Neural cell (in vitro differentiated cells): ENCODE measurements around the gene FBXO34. TPM values are rescaled to one million over a fixed set of nuclear protein-coding genes. Genes with fewer than 3 reads are reported as not detected.

Experiments
- H2AFZ ChIP-seq: fragments of 200-600, 300-800 bp; sonication (generic), shearing (Covaris generic); 2 replicates; pipeline ENCODE4 v1.6.0; 2014; ENCODE audit warnings: low read depth, mild to moderate bottlenecking, antibody characterized with exemption, low read length, moderate library complexity
- H3F3A ChIP-seq: fragments of 200-600 bp; shearing (Covaris generic); 2 replicates; pipeline ENCODE4 v1.6.1; 2016; ENCODE audit warnings: mild to moderate bottlenecking, moderate library complexity, mixed read lengths, antibody characterized with exemption, low read length; ENCODE audit not compliant: insufficient read depth, poor library complexity, severe bottlenecking
- H3K27ac ChIP-seq: fragments of 200-600, 300-800 bp; sonication (generic), shearing (Covaris generic); 2 replicates; pipeline ENCODE4 v1.5.1; 2014; ENCODE audit warnings: mild to moderate bottlenecking, low read length, moderate library complexity
- H3K27me3 ChIP-seq: fragments of 300-800, 200-600 bp; sonication (generic), shearing (Covaris generic); 2 replicates; pipeline ENCODE4 v1.6.0; 2014; ENCODE audit warnings: mild to moderate bottlenecking, low read depth, low read length, moderate library complexity; ENCODE audit not compliant: insufficient read depth
- H3K36me3 ChIP-seq: fragments of 300-800, 200-600 bp; sonication (generic), shearing (Covaris generic); 2 replicates; pipeline ENCODE4 v1.5.1; 2014; ENCODE audit warnings: mild to moderate bottlenecking, antibody characterized with exemption, low read length, moderate library complexity; ENCODE audit not compliant: insufficient read depth
- H3K4me2 ChIP-seq: fragments of 300-800, 200-600 bp; sonication (generic), shearing (Covaris generic); 2 replicates; pipeline ENCODE4 v1.6.0; 2014; ENCODE audit warnings: mild to moderate bottlenecking, low read length
- H3K4me3 ChIP-seq: fragments of 300-800, 200-600 bp; sonication (generic), shearing (Covaris generic); 2 replicates; pipeline ENCODE4 v1.5.1; 2014; ENCODE audit warnings: mild to moderate bottlenecking, low read length, moderate library complexity
- H3K79me2 ChIP-seq: fragments of 200-600 bp; shearing (Covaris generic); replicated peaks from 2 replicates; pipeline ENCODE4 v1.6.0; 2014; ENCODE audit warnings: mild to moderate bottlenecking, low read length, moderate library complexity; ENCODE audit not compliant: insufficient read depth
- H3K9ac ChIP-seq: fragments of 300-800, 200-600 bp; sonication (generic), shearing (Covaris generic); 2 replicates; pipeline ENCODE4 v1.6.1; 2016; ENCODE audit warnings: mild to moderate bottlenecking, low read length, mixed read lengths
- H3K9me2 ChIP-seq: fragments of 200-600 bp; shearing (Covaris generic); 2 replicates; pipeline ENCODE4 v1.6.1; 2016; ENCODE audit warnings: mild to moderate bottlenecking, low read length, mixed read lengths; ENCODE audit not compliant: insufficient read depth
- H3K9me3 ChIP-seq: fragments of 200-600, 300-800 bp; sonication (generic), shearing (Covaris generic); 2 replicates; pipeline ENCODE4 v1.6.1; 2016; ENCODE audit warnings: mild to moderate bottlenecking, mixed run types, low read length, moderate library complexity, mixed read lengths
- H4K20me1 ChIP-seq: fragments of 200-600 bp; shearing (Covaris generic); 2 replicates; pipeline ENCODE4 v1.6.1; 2016; ENCODE audit warnings: mild to moderate bottlenecking, mixed run types; ENCODE audit not compliant: insufficient read depth
- EP300 ChIP-seq: fragments of 450-650 bp; conservative IDR thresholded peaks from 2 replicates; pipeline ENCODE4 v1.6.1; 2014; ENCODE audit warnings: antibody characterized with exemption, mild to moderate bottlenecking, moderate library complexity; ENCODE audit not compliant: poor library complexity, severe bottlenecking
- EZH2 ChIP-seq: fragments of 200-600, 300-800 bp; shearing (Covaris generic), sonication (generic); IDR thresholded peaks from 2 replicates; pipeline ENCODE4 v1.6.1; 2014; ENCODE audit warnings: antibody characterized with exemption, low read length, borderline replicate concordance, mild to moderate bottlenecking; ENCODE audit not compliant: insufficient read depth, poor library complexity, severe bottlenecking
- MXI1 ChIP-seq: fragments of 450-650 bp; conservative IDR thresholded peaks from 2 replicates; pipeline ENCODE4 v1.6.1; 2014; ENCODE audit warnings: antibody characterized with exemption, mild to moderate bottlenecking; ENCODE audit not compliant: poor library complexity, severe bottlenecking
- POLR2AphosphoS5 ChIP-seq: IDR thresholded peaks from 2 replicates; pipeline ENCODE4 v1.6.1; 2012
- RAD21 ChIP-seq: fragments of 450-650 bp; conservative IDR thresholded peaks from 2 replicates; pipeline ENCODE4 v1.6.1; 2014; ENCODE audit warnings: antibody characterized with exemption, mild to moderate bottlenecking, moderate library complexity
- SMC3 ChIP-seq: fragments of 450-650 bp; conservative IDR thresholded peaks from 2 replicates; pipeline ENCODE4 v1.6.1; 2014; ENCODE audit warnings: antibody characterized with exemption, mild to moderate bottlenecking, moderate library complexity; ENCODE audit not compliant: poor library complexity
- TAF1 ChIP-seq: IDR thresholded peaks from 2 replicates; pipeline ENCODE4 v1.6.1; 2012; ENCODE audit warnings: low read depth
- polyA plus RNA-seq: library from polyadenylated mRNA; depleted of rRNA; stranded (reverse); fragments of >200 nt; gene quantifications from 2 replicates; pipeline ENCODE4 v1.2.3, GENCODE V29; 2014
- TF ChIP-seq, protein P1 (sequence below): fragments of 450-650 bp; IDR thresholded peaks from 2 replicates; pipeline ENCODE4 v1.5.1; 2014; ENCODE audit warnings: antibody characterized with exemption, mild to moderate bottlenecking, moderate library complexity; ENCODE audit not compliant: poor library complexity, severe bottlenecking
- TF ChIP-seq, protein P2 (sequence below): IDR thresholded peaks from 2 replicates; pipeline ENCODE4 v1.6.1; 2012; ENCODE audit warnings: borderline replicate concordance

FBXO34 gene
- polyA plus RNA-seq, 1 donor from 2014 or later, result 34.2 TPM

DNA sequence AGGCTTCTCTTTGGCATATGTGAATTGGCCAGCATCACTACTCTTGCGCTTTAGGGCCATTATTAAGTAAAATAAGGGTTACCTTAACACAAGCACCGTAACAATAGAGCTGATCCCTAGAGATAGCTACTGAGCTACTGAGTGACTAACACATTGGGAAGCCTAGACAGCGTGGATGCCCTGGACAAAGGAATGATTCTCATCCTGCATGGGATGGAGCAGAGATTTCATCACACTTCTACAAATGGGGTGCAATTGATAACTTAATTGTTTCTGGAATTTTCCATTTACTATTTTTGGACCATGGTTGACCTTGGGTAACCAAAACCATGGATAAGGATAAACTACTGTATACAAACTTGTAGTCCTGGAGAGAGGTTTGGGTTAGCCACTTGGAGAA, 57.1 kb downstream of the FBXO34 start:
- Histone ChIP-seq H3K9me3 (no peaks in the 10 kb centered on the region), H3K36me3 (no peaks in the 10 kb centered on the region), H3K4me2 (no peak overlapping the region), H3K9me2 (no peaks in the 10 kb centered on the region), H3K9ac (no peak overlapping the region), H4K20me1 (no peaks in the 10 kb centered on the region), H3K4me3 (no peak overlapping the region), H3K79me2 (peaks cover 7% of the 10 kb centered on the region), H3K27me3 (no peaks in the 10 kb centered on the region), H3F3A (no peaks in the 10 kb centered on the region), H3K27ac (no peak overlapping the region), H2AFZ (no peak overlapping the region)
- TF ChIP-seq, protein P1, sequence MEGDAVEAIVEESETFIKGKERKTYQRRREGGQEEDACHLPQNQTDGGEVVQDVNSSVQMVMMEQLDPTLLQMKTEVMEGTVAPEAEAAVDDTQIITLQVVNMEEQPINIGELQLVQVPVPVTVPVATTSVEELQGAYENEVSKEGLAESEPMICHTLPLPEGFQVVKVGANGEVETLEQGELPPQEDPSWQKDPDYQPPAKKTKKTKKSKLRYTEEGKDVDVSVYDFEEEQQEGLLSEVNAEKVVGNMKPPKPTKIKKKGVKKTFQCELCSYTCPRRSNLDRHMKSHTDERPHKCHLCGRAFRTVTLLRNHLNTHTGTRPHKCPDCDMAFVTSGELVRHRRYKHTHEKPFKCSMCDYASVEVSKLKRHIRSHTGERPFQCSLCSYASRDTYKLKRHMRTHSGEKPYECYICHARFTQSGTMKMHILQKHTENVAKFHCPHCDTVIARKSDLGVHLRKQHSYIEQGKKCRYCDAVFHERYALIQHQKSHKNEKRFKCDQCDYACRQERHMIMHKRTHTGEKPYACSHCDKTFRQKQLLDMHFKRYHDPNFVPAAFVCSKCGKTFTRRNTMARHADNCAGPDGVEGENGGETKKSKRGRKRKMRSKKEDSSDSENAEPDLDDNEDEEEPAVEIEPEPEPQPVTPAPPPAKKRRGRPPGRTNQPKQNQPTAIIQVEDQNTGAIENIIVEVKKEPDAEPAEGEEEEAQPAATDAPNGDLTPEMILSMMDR, result no peak
- TF ChIP-seq MXI1 (no peak), POLR2AphosphoS5 (no peak), RAD21 (no peak), SMC3 (no peak), TAF1 (no peak), EP300 (no peak), EZH2 (no peak)
- TF ChIP-seq, protein P2, sequence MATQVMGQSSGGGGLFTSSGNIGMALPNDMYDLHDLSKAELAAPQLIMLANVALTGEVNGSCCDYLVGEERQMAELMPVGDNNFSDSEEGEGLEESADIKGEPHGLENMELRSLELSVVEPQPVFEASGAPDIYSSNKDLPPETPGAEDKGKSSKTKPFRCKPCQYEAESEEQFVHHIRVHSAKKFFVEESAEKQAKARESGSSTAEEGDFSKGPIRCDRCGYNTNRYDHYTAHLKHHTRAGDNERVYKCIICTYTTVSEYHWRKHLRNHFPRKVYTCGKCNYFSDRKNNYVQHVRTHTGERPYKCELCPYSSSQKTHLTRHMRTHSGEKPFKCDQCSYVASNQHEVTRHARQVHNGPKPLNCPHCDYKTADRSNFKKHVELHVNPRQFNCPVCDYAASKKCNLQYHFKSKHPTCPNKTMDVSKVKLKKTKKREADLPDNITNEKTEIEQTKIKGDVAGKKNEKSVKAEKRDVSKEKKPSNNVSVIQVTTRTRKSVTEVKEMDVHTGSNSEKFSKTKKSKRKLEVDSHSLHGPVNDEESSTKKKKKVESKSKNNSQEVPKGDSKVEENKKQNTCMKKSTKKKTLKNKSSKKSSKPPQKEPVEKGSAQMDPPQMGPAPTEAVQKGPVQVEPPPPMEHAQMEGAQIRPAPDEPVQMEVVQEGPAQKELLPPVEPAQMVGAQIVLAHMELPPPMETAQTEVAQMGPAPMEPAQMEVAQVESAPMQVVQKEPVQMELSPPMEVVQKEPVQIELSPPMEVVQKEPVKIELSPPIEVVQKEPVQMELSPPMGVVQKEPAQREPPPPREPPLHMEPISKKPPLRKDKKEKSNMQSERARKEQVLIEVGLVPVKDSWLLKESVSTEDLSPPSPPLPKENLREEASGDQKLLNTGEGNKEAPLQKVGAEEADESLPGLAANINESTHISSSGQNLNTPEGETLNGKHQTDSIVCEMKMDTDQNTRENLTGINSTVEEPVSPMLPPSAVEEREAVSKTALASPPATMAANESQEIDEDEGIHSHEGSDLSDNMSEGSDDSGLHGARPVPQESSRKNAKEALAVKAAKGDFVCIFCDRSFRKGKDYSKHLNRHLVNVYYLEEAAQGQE, result no peak

DNA sequence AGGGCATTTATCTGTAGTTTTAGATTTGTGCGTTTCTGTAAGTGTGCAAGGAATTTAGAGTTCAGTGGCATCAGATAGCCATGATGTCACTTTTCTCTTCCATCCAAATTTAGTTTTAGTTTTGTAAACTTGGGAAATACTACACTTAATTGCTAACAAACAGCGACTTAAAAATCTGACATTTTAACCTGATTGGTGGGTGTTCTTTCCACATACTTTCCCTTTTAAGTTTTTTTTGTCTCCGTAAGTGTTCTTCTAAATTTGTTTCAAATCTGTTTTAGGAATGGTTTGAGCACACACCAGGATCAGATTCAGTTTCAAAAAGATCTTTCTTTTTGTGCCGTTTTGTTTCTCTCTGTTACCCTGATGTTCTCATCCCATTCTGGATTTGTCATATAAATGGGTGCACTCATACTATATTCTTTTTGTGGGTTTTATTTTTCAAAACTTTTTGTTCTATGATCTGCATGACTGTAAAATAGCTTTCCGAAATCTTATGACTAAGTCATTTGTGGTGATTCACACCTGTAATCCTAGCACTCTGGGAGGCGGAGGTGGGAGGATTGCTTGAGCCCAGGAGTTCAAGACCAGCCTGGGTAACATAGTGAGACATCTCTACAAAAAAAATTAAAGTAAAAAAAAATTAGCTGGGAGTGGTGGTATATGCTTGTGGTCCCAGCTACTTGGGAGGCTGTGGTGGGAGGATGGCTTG, 58.9 kb downstream of the FBXO34 start:
- no peaks in the 10 kb centered on the region for H3K27me3 ChIP-seq
- peaks cover 7% of the 10 kb centered on the region for H3K79me2 ChIP-seq
- H3K36me3 ChIP-seq, result no peaks in the 10 kb centered on the region
- no peak overlapping the region for H3K27ac ChIP-seq
- no peak overlapping the region for H2AFZ ChIP-seq
- no peaks in the 10 kb centered on the region for H3K9me2 ChIP-seq
- H3K9me3 ChIP-seq, result no peaks in the 10 kb centered on the region
- H3K4me2 ChIP-seq, result no peak overlapping the region
- no peak overlapping the region for H3K4me3 ChIP-seq
- H3K9ac ChIP-seq, result no peak overlapping the region
- no peaks in the 10 kb centered on the region for H4K20me1 ChIP-seq
- TF ChIP-seq, protein P2, result no peak
- TF ChIP-seq TAF1 (no peak), MXI1 (no peak), SMC3 (no peak)
- H3F3A ChIP-seq, result no peaks in the 10 kb centered on the region
